K562 (cell line): ENCODE data around the gene HAPLN2. TPM values are rescaled to one million over a fixed set of nuclear protein-coding genes. Genes with fewer than 3 reads are reported as not detected.

ENCODE experiments used
- ATF1 ChIP-seq, 2 experiments: fragments of 450-650 bp in 1 of 2; IDR thresholded peaks; 2 replicates each; pipeline ENCODE4 v1.6.1; 2016; ENCODE audit warnings: missing compliant biosample characterization in 1 of 2, missing genetic modification characterization in 1 of 2
- CHD1 ChIP-seq: fragments of 200-600 bp; sonication (generic); IDR thresholded peaks from one replicate; pipeline ENCODE4 v1.6.1; 2012; ENCODE audit warnings: mild to moderate bottlenecking, moderate library complexity, low read length, inconsistent platforms
- CHD2 ChIP-seq: IDR thresholded peaks from 2 replicates; pipeline ENCODE4 v1.6.1; 2011; ENCODE audit warnings: low read depth, low read length
- CREBBP ChIP-seq: IDR thresholded peaks from one replicate; pipeline ENCODE4 v1.6.1; 2012; ENCODE audit warnings: low read depth, mild to moderate bottlenecking, control low read depth, inconsistent platforms, low read length
- FUS ChIP-seq: fragments of 200-400 bp; formaldehyde crosslinking; optimal IDR thresholded peaks from 2 replicates; pipeline ENCODE3; 2017; ENCODE audit warnings: low read depth, low read length
- GTF2F1 ChIP-seq: IDR thresholded peaks from 2 replicates; pipeline ENCODE4 v1.6.1; 2011; ENCODE audit warnings: low read depth, low read length, improper control_type of control experiment
- HDAC6 ChIP-seq: IDR thresholded peaks from 2 replicates; pipeline ENCODE4 v1.6.1; 2012; ENCODE audit warnings: low read depth, mild to moderate bottlenecking, control low read depth, inconsistent platforms, low read length, moderate library complexity
- HMG20A ChIP-seq: fragments of 450-650 bp; formaldehyde crosslinking; conservative IDR thresholded peaks from 2 replicates; pipeline ENCODE4 v1.4.0; 2020; ENCODE audit warnings: mild to moderate bottlenecking, mixed read lengths
- JUNB ChIP-seq: fragments of 450-650 bp; formaldehyde crosslinking; conservative IDR thresholded peaks from 2 replicates; pipeline ENCODE4 v1.4.0; 2020; ENCODE audit warnings: mild to moderate bottlenecking
- MAX ChIP-seq: sonication (generic); formaldehyde crosslinking; IDR thresholded peaks from 2 replicates; pipeline ENCODE4 v1.9.0; 2022; ENCODE audit warnings: mild to moderate bottlenecking, missing genetic modification reagents
- MBD2 ChIP-seq: sonication (generic); IDR thresholded peaks from 2 replicates; pipeline ENCODE4 v1.6.1; 2016; ENCODE audit warnings: low read depth, borderline replicate concordance
- MTA1 ChIP-seq: fragments of 450-650 bp; IDR thresholded peaks from 2 replicates; pipeline ENCODE4 v1.6.1; 2017; ENCODE audit warnings: borderline replicate concordance
- NCOA6 ChIP-seq: fragments of 450-650 bp; IDR thresholded peaks from 2 replicates; pipeline ENCODE4 v1.6.1; 2017; ENCODE audit warnings: mild to moderate bottlenecking
- NFRKB ChIP-seq: fragments of 450-650 bp; IDR thresholded peaks from 2 replicates; pipeline ENCODE4 v1.6.1; 2016; ENCODE audit warnings: low read depth
- NRF1 ChIP-seq, 2 experiments: fragments of 450-650 bp; IDR thresholded peaks in 1 of 2; conservative IDR thresholded peaks in 1 of 2; 2 replicates each; pipeline ENCODE4 v1.6.1; 2014; ENCODE audit warnings: mild to moderate bottlenecking in 2 of 2
- POLR2A ChIP-seq: fragments of 450-650 bp; conservative IDR thresholded peaks from 2 replicates; pipeline ENCODE4 v1.6.1; 2016
- RFX1 ChIP-seq: fragments of 450-650 bp; IDR thresholded peaks from 2 replicates; pipeline ENCODE4 v1.6.1; 2016; ENCODE audit warnings: mild to moderate bottlenecking, moderate library complexity
- TBP ChIP-seq: optimal IDR thresholded peaks from 2 replicates; pipeline ENCODE3; 2011; ENCODE audit warnings: low read depth, low read length, improper control_type of control experiment
- TCF7L2 ChIP-seq: fragments of 150-350 bp; IDR thresholded peaks from 2 replicates; pipeline ENCODE4 v1.6.1; 2016; ENCODE audit warnings: low read depth, mild to moderate bottlenecking, low read length, moderate library complexity
- TEAD4 ChIP-seq, 2 experiments: sonication (generic) in 1 of 2; formaldehyde crosslinking in 1 of 2; IDR thresholded peaks; 2 replicates each; pipeline versions ENCODE4 v1.6.1 to v1.8.0; 2012 to 2022; ENCODE audit warnings: borderline replicate concordance in 1 of 2, inconsistent platforms in 1 of 2, low read length in 1 of 2, mild to moderate bottlenecking in 1 of 2, missing genetic modification reagents in 1 of 2
- XRCC5 ChIP-seq: fragments of 200-400 bp; formaldehyde crosslinking; IDR thresholded peaks from 2 replicates; pipeline ENCODE4 v1.6.1; 2017; ENCODE audit warnings: low read depth, mild to moderate bottlenecking, low read length
- ZBTB17 ChIP-seq: fragments of 450-650 bp; formaldehyde crosslinking; IDR thresholded peaks from 2 replicates; pipeline ENCODE4 v1.4.0; 2020; ENCODE audit warnings: mild to moderate bottlenecking
- ZNF408 ChIP-seq: fragments of 250-450 bp; sonication (Bioruptor Pico); IDR thresholded peaks from 2 replicates; pipeline ENCODE4 v1.4.0; 2020; ENCODE audit warnings: low read depth, mild to moderate bottlenecking, moderate library complexity
- ZNF717 ChIP-seq: fragments of 250-450 bp; sonication (Bioruptor Pico); IDR thresholded peaks from 2 replicates; pipeline ENCODE4 v1.5.0; 2021
- ZNF79 ChIP-seq: fragments of 250-450 bp; sonication (Bioruptor Pico); IDR thresholded peaks from 2 replicates; pipeline ENCODE4 v1.4.0; 2020; ENCODE audit warnings: low read depth, mild to moderate bottlenecking, moderate library complexity
- polyA plus RNA-seq, 8 experiments: library from polyadenylated mRNA; depleted of rRNA in 4 of 8; stranded (reverse) in 5 of 8; unstranded in 3 of 8; fragments of >200 nt; fragmentation: Nextera tagmentation in 2 of 8; fragmentation: Illumina TruSeq in 1 of 8; extraction: Ambion mirVana in 2 of 8; extraction: Trizol in 1 of 8; gene quantifications; 2 replicates each; pipeline versions ENCODE4 v1.2.1 to v1.2.3, GENCODE V29; 2011 to 2014; ENCODE audit warnings: inconsistent platforms in 1 of 8, missing spikeins in 1 of 8
- total RNA-seq, 7 experiments: library from RNA; depleted of rRNA in 6 of 7; stranded (reverse); fragments of >200 nt in 6 of 7; fragmentation: Illumina TruSeq in 2 of 7; extraction: Trizol in 2 of 7; gene quantifications; 2 replicates each; pipeline versions ENCODE4 v1.2.1 to v1.2.3, GENCODE V29; 2011 to 2021; ENCODE audit warnings: low replicate concordance in 1 of 7
- TF ChIP-seq, protein P1 (sequence below), 2 experiments: IDR thresholded peaks; 2 replicates each; pipeline ENCODE4 v1.6.1; 2012; ENCODE audit warnings: improper control_type of control experiment in 2 of 2, low read depth in 2 of 2, low read length in 2 of 2, borderline replicate concordance in 1 of 2
- TF ChIP-seq, protein P2 (sequence below): sonication (generic); formaldehyde crosslinking; IDR thresholded peaks from 2 replicates; pipeline ENCODE4 v1.8.0; 2022; ENCODE audit warnings: mild to moderate bottlenecking, missing genetic modification reagents

HAPLN2 gene
- total and polyA plus RNA-seq, 9 of the 15 experiments (the other 6 are each of a cell fraction or from before 2014, with no cell fraction given): 0.14 to 5.2 (median 3.8) TPM; not detected in 4

GRCh38 chr1:156623946-156624813 is 5.0 kb downstream of the HAPLN2 start (continued):
- TF ChIP-seq ZNF408 (no peak), TCF7L2 (no peak), CHD2 (no peak), MBD2 (peak; percentile 69; the same call in 1 of the 2 replicates), GTF2F1 (no peak), NRF1 (conservative IDR thresholded peaks at IDR 0.05 in 1 of 2, IDR thresholded peaks at IDR 0.05 in 1 of 2) (no peak; a peak in 2 of 4 replicates), TBP (peak; percentile 65), HDAC6 (no peak), JUNB (CRISPR knock-in tag) (no peak), TEAD4 (IDR thresholded peaks at IDR 0.05; ENCODE audit: low read length) (no peak), TEAD4 (CRISPR knock-in tag; IDR thresholded peaks at IDR 0.05; ENCODE audit: borderline replicate concordance) (0 out of 2 replicates have a peak, but pooled peaks have one; percentile 38), ATF1 (CRISPR knock-in tag; IDR thresholded peaks at IDR 0.05) (peak; percentile 56; the same call in 1 of the 2 replicates), ATF1 (tag; IDR thresholded peaks at IDR 0.05) (peak; percentile 88), POLR2A (peak; percentile 77), MTA1 (peak; percentile 94), ZBTB17 (CRISPR knock-in tag) (peak; percentile 64; the same call in 1 of the 2 replicates), ZNF79 (CRISPR knock-in tag) (no peak), RFX1 (no peak), XRCC5 (no peak), CHD1 (peak; percentile 59), CREBBP (no peak), ZNF717 (CRISPR knock-in tag) (no peak), FUS (no peak), NFRKB (0 out of 2 replicates have a peak, but pooled peaks have one; percentile 43), HMG20A (CRISPR knock-in tag) (no peak), MAX (CRISPR knock-in tag) (peak; percentile 28), NCOA6 (no peak)
- TF ChIP-seq, protein P1, sequence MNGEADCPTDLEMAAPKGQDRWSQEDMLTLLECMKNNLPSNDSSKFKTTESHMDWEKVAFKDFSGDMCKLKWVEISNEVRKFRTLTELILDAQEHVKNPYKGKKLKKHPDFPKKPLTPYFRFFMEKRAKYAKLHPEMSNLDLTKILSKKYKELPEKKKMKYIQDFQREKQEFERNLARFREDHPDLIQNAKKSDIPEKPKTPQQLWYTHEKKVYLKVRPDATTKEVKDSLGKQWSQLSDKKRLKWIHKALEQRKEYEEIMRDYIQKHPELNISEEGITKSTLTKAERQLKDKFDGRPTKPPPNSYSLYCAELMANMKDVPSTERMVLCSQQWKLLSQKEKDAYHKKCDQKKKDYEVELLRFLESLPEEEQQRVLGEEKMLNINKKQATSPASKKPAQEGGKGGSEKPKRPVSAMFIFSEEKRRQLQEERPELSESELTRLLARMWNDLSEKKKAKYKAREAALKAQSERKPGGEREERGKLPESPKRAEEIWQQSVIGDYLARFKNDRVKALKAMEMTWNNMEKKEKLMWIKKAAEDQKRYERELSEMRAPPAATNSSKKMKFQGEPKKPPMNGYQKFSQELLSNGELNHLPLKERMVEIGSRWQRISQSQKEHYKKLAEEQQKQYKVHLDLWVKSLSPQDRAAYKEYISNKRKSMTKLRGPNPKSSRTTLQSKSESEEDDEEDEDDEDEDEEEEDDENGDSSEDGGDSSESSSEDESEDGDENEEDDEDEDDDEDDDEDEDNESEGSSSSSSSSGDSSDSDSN (IDR thresholded peaks at IDR 0.05; ENCODE audit: borderline replicate concordance in 1 of 2, low read depth in 2 of 2, low read length in 2 of 2): peak; percentile 53 to 94; a peak in 3 of 4 replicates
- TF ChIP-seq, protein P2, sequence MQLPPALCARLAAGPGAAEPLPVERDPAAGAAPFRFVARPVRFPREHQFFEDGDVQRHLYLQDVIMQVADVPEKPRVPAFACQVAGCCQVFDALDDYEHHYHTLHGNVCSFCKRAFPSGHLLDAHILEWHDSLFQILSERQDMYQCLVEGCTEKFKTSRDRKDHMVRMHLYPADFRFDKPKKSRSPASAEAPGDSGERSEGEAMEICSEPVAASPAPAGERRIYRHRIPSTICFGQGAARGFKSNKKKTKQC (CRISPR knock-in tag): peak; percentile 90
